HG03439 (cell line): ENCODE measurements around the gene LSM14A.
"Not testable (repeated sequence)": the region's sequence is repeated elsewhere in the genome, so short reads cannot be mapped to it uniquely, and the experiment has no call there.

Source experiments
- ATAC-seq: cut with Tn5 transposase; IDR thresholded peaks from one replicate; pipeline ENCODE4 v1.9.1; 2021; ENCODE audit warnings: mild to moderate bottlenecking, moderate library complexity; ENCODE audit not compliant: unreplicated experiment

Gene LSM14A

GRCh38 chr19:34171877-34172660 is at the start of gene LSM14A:
Gene LSM14A (plus strand): TSS chr19:34172504. CDS start chr19:34172643, 139 bp downstream.
- ATAC-seq = peak; percentile 73

GRCh38 chr19:34124828-34125227 is 47.5 kb upstream of the LSM14A start:
- ATAC-seq = no peak

GRCh38 chr19:34126966-34127365 is 45.3 kb upstream of the LSM14A start:
- no peak for ATAC-seq

GRCh38 chr19:34127684-34128189 is 44.6 kb upstream of the LSM14A start:
- no peak for ATAC-seq

DNA sequence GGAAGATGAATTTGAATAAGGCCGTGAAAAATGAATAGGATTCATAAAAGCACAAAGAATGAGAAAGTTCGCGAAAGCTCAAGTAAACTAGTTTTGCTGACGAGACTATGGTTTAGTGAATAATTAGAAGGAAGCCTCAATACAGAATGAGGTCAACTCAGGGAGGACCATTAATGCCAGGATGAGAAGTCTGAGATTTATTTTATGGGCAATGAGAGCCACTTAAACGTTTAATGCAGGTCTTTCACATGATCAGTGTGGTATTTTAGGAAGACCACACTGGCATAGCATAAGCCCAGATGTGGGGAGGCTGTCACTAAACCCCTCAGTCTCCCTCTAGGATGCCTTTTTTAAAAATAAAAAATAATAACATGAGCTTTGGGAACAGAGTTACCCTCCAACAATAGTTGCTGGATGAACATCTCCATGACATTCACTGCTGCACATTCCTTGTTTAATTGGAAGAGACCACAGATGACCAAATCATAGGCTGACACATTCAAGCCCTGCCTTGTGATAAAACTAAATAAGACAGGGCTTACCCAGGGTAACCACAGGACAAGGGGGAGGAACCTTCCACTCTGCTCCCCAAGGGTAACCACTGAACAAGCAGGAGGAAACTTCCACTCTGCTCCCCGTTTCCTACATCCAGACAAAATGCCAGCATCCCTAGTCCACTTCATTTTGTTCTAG is 43.6 kb upstream of the LSM14A start:
- ATAC-seq = no peak

GRCh38 chr19:34131100-34131499 is 41.2 kb upstream of the LSM14A start:
- no peak for ATAC-seq

DNA sequence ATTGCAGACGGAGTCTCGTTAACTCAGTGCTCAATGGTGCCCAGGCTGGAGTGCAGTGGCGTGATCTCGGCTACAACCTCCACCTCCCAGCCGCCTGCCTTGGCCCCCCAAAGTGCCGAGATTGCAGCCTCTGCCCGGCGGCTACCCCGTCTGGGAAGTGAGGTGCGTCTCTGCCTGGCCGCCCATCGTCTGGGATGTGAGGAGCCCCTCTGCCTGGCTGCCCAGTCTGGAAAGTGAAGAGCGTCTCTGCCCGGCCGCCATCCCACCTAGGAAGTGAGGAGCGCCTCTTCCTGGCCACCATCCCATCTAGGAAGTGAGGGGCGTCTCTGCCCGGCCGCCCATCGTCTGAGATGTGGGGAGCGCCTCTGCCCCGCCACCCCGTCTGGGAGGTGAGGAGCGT is 40.2 kb upstream of the LSM14A start:
- not testable (repeated sequence) for ATAC-seq

GRCh38 chr19:34132706-34133105 is 39.6 kb upstream of the LSM14A start:
- ATAC-seq = not testable (repeated sequence)

GRCh38 chr19:34134190-34135053 is 37.9 kb upstream of the LSM14A start:
- ATAC-seq = peak; percentile 90

DNA sequence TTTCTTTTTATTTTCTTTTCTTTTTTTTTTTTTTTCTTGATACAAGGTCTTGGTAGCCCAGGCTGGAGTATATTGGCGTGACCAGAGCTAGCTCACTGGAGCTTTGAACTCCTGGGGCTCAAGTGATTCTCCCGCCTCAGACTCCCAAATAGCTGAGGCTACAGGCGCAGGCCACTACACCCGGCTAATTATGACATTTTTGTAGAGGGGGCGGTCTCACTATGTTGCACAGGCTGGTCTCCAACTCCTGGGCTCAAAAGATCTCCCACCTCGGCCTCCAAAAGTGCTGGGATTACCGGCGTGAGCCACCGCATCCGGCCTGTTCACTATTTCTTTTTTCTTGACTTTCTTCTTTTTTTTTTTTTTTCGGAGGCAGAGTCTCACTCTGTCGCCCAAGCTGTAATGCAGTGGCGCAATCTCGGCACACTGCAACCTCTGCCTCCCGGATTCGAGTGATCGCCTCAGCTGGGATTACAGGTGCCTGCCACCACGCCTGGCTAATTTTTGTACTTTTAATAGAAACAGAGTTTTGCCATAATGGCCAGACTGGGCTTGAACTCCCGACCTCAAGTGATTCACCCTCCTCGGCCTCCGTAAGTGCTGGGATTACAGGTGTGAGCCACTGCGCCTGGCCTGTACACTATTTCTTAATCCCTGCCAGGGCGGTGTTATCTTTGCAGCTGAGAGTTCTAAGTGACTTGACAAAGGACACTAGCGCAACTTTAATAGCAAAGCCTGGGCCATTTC is 37.1 kb upstream of the LSM14A start:
- no peak for ATAC-seq

DNA sequence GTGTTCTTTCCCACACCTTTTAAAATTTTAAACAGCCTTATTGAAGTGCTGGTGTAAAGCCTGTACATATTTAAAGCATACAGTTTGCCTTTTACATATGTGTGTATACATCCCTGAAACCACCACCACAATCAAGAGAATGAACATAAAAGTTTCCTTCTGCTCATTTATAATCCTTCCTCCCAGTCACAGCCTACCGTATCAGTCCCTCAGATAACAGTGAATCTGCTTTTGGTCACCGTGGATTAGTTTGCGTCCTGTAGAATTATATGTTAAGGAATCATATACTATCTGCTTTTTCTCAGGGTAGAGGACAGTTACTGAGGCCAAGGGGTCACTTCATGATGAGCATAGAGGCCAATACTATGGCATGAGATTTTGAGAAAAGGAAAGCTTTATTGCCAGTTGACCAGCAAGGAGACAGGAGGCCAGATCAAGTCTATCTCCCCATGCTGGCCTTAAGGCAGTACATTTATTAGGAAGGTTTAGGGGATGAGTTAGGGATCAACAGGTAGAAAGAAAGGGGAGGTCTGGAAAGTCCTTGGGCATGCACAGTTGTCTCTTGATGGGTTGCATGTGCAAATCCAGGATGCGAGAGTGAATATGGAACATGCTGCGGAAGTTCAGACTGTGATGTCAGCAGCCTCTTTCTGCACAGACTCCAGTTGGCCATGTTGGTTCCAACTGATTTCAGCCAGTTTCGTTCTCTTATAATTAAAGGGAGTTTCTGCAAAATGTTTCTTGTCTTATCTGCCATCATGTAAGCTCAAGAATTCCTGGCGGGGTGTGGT is 36.3 kb upstream of the LSM14A start:
- no peak for ATAC-seq

GRCh38 chr19:34141025-34141424 is 31.3 kb upstream of the LSM14A start:
- ATAC-seq = no peak

DNA sequence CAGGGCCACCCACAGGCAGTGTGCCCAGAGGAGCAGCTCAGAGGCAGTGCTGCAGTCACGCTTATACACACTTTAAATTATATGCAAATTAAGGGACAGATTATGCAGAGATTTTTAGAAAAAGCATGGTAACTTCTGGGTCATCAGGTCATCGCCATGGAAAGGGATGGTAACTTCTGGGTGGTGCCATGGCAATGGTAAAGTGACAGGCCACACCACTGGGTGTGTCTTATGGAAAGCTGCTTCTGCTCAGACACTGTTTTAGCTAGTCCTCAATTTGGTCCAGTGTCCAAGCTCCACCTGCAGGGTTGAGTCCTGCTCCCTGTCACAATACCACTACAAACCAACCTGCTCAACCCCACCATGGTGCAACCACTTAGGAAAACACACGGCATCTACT is 29.9 kb upstream of the LSM14A start:
- no peak for ATAC-seq

DNA sequence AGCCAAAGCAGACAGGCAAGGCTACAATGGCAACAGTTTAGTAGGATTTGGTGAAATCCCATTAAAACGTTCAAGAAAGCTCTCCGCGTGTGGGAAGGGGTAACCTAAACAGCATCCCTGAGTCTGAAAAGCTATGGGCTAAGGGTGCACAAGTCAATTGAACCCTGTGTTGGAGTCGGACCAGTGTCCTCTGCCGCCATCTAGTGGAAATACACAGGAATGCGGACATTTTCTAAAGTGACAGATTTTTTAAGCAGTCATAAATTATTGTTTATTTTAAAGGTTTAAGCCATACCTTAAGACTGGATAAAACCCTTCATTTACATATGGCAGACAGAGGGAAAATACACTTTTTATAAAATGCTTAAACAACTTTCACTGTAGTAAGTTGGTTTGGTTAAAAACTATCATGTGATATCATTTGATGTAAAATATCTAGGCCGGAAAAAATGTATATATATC is 26.5 kb upstream of the LSM14A start:
- ATAC-seq = no peak

GRCh38 chr19:34148658-34149185 is 23.6 kb upstream of the LSM14A start:
- ATAC-seq = no peak

DNA sequence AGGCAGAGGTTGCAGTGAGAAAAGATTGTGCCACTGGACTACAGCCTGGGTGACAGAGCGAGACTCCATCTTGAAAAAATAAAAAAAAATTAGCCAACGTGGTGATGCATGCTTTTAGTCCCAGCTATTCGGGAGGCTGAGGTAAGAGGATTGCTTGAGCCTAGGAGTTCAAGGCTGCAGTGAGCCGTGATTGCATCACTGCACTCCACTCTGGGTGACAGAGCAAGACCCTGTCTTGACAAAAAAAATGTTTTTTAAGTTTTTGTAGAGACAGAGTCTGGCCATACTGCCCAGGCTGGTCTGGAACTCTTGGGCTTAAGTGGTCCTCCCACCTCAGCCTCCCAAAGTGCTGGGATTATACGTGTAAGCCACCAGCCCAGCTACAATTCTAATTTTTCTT is 22.4 kb upstream of the LSM14A start:
- no peak for ATAC-seq

- ATAC-seq = no peak
These were observed 21.7 kb upstream of the LSM14A start for GRCh38 chr19:34150558-34150957.

GRCh38 chr19:34151439-34151838 is 20.9 kb upstream of the LSM14A start:
- ATAC-seq = no peak

DNA sequence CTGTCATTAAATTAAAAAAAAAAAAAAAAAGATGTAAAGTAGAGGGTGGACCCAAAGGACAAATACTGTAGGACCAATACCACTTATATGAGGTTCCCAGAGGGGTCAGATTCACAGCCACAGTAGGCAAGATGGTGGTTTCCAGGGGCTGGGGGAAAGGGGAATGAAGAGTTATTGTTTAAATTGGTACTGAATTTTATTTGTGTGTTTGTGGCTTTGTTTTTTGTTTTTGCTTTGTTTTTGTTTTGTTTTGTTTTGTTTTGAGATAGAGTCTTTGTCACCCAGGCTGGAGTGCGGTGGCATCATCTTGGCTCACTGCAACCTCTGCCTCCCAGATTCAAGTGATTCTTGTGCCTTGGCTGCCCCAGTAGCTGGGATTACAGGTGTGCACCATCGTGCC is 17.9 kb upstream of the LSM14A start:
- ATAC-seq = no peak
